HepG2 (cell line): ENCODE data around the gene TMEM45A. TPM values are rescaled to one million over a fixed set of nuclear protein-coding genes. Genes with fewer than 3 reads are reported as not detected.

Source experiments
- HMG20A ChIP-seq: IDR thresholded peaks from 2 replicates; pipeline ENCODE4 v1.6.1; 2016; ENCODE audit warnings: borderline replicate concordance
- HNRNPH1 ChIP-seq: fragments of 200-400 bp; formaldehyde crosslinking; optimal IDR thresholded peaks from 2 replicates; pipeline ENCODE3; 2017; ENCODE audit warnings: mild to moderate bottlenecking, low read depth, low read length
- JUNB ChIP-seq: sonication (generic); formaldehyde crosslinking; IDR thresholded peaks from 2 replicates; pipeline ENCODE4 v1.8.0; 2022; ENCODE audit warnings: missing genetic modification reagents, mild to moderate bottlenecking, borderline replicate concordance
- MIXL1 ChIP-seq: IDR thresholded peaks from 2 replicates; pipeline ENCODE4 v1.6.1; 2016
- SIN3A ChIP-seq: IDR thresholded peaks from 2 replicates; pipeline ENCODE4 v1.6.1; 2011; ENCODE audit warnings: low read depth, mild to moderate bottlenecking, control low read depth, low read length, borderline replicate concordance
- ZNF292 ChIP-seq: sonication (generic); formaldehyde crosslinking; IDR thresholded peaks from 2 replicates; pipeline ENCODE4 v1.8.1; 2022; ENCODE audit warnings: mild to moderate bottlenecking, low read depth, missing genetic modification reagents, borderline replicate concordance
- ZNF577 ChIP-seq: sonication (generic); formaldehyde crosslinking; IDR thresholded peaks from 2 replicates; pipeline ENCODE4 v1.4.0; 2020; ENCODE audit warnings: mild to moderate bottlenecking, low read depth, missing genetic modification reagents, borderline replicate concordance
- polyA plus RNA-seq, 8 experiments: library from polyadenylated mRNA; depleted of rRNA in 3 of 8; stranded (reverse) in 7 of 8; unstranded in 1 of 8; fragments of >200 nt; fragmentation: Illumina TruSeq in 4 of 8; extraction: Trizol in 4 of 8; gene quantifications; 2 replicates each; pipeline versions ENCODE4 v1.2.1 to v1.2.3, GENCODE V29; 2011 to 2016; ENCODE audit warnings: low read depth in 4 of 8, missing spikeins in 1 of 8, mixed read lengths in 1 of 8; ENCODE audit not compliant: insufficient read depth in 1 of 8
- total RNA-seq, 5 experiments: library from RNA; depleted of rRNA; stranded (reverse); fragments of >200 nt; fragmentation: Illumina TruSeq; extraction: Trizol; gene quantifications; 2 replicates each; pipeline ENCODE4 v1.2.3, GENCODE V29; 2016; ENCODE audit warnings: low read depth in 1 of 5
- TF ChIP-seq, protein P1 (sequence below): sonication (generic); formaldehyde crosslinking; IDR thresholded peaks from 2 replicates; pipeline ENCODE4 v1.4.0; 2020; ENCODE audit warnings: mild to moderate bottlenecking, missing genetic modification reagents, borderline replicate concordance
- TF ChIP-seq, protein P2 (sequence below): sonication (generic); formaldehyde crosslinking; IDR thresholded peaks from 2 replicates; pipeline ENCODE4 v1.5.1; 2020; ENCODE audit warnings: mild to moderate bottlenecking, missing genetic modification reagents, borderline replicate concordance
- TF ChIP-seq, protein P3 (sequence below): sonication (generic); formaldehyde crosslinking; IDR thresholded peaks from 2 replicates; pipeline ENCODE4 v1.4.0; 2020; ENCODE audit warnings: missing genetic modification reagents; ENCODE audit errors: not compliant biosample characterization
- TF ChIP-seq, protein P4 (sequence below): sonication (generic); formaldehyde crosslinking; conservative IDR thresholded peaks from 2 replicates; pipeline ENCODE4 v1.4.0; 2020; ENCODE audit warnings: mild to moderate bottlenecking, missing genetic modification reagents, moderate library complexity

Gene TMEM45A
- total and polyA plus RNA-seq, 2 of the 13 experiments (the other 11 are each of a cell fraction or from before 2014, with no cell fraction given): 14.8 to 38.5 TPM

DNA sequence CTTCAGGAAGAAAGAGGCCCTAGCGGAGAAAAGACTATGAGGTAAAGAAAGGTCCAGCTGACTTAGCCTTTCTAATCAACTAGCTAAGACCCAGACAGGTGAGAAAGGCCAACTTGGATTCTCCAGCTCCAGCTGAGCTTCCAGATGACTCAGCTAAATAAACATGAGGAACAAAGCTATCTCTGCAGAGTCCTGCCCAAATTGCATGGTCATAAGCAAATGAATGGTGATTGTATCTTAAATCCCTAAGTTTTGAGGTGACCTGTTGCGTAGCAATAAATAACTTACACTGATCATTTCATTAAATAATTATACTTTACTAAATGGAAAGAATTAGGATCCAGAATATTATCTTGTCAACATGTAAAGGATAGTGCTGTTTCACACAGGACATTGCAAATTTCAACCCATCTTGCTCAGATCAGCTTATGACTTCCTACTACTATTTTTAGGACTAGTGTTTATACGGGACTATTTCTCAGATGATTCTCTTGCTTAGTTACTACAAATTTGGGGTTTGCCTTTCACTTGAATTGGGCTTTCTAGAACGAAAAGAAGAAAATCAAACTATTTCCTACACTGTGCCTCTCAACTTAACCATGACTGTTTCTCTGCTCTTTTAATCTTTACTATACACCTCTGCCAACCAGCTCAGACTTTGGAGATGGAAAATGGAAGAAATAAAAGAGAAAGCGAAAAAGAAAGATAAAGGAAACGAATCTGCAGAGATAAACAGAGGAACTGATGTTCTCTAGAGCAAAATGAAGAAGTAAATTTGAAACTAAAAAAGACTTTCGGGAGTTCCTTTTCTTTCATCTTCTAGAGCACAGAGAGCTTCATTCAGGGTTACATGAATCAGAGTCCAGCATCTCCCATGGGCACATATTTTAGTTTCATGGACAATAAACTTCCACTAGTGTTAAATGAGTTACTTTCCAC is 110.4 kb downstream of the TMEM45A start (continued):
- TF ChIP-seq, protein P1, sequence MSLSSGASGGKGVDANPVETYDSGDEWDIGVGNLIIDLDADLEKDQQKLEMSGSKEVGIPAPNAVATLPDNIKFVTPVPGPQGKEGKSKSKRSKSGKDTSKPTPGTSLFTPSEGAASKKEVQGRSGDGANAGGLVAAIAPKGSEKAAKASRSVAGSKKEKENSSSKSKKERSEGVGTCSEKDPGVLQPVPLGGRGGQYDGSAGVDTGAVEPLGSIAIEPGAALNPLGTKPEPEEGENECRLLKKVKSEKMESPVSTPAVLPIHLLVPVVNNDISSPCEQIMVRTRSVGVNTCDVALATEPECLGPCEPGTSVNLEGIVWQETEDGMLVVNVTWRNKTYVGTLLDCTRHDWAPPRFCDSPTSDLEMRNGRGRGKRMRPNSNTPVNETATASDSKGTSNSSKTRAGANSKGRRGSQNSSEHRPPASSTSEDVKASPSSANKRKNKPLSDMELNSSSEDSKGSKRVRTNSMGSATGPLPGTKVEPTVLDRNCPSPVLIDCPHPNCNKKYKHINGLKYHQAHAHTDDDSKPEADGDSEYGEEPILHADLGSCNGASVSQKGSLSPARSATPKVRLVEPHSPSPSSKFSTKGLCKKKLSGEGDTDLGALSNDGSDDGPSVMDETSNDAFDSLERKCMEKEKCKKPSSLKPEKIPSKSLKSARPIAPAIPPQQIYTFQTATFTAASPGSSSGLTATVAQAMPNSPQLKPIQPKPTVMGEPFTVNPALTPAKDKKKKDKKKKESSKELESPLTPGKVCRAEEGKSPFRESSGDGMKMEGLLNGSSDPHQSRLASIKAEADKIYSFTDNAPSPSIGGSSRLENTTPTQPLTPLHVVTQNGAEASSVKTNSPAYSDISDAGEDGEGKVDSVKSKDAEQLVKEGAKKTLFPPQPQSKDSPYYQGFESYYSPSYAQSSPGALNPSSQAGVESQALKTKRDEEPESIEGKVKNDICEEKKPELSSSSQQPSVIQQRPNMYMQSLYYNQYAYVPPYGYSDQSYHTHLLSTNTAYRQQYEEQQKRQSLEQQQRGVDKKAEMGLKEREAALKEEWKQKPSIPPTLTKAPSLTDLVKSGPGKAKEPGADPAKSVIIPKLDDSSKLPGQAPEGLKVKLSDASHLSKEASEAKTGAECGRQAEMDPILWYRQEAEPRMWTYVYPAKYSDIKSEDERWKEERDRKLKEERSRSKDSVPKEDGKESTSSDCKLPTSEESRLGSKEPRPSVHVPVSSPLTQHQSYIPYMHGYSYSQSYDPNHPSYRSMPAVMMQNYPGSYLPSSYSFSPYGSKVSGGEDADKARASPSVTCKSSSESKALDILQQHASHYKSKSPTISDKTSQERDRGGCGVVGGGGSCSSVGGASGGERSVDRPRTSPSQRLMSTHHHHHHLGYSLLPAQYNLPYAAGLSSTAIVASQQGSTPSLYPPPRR: no peak
- peak; percentile 38; the same call in 1 of the 2 replicates for TF ChIP-seq MIXL1
- TF ChIP-seq, protein P2, sequence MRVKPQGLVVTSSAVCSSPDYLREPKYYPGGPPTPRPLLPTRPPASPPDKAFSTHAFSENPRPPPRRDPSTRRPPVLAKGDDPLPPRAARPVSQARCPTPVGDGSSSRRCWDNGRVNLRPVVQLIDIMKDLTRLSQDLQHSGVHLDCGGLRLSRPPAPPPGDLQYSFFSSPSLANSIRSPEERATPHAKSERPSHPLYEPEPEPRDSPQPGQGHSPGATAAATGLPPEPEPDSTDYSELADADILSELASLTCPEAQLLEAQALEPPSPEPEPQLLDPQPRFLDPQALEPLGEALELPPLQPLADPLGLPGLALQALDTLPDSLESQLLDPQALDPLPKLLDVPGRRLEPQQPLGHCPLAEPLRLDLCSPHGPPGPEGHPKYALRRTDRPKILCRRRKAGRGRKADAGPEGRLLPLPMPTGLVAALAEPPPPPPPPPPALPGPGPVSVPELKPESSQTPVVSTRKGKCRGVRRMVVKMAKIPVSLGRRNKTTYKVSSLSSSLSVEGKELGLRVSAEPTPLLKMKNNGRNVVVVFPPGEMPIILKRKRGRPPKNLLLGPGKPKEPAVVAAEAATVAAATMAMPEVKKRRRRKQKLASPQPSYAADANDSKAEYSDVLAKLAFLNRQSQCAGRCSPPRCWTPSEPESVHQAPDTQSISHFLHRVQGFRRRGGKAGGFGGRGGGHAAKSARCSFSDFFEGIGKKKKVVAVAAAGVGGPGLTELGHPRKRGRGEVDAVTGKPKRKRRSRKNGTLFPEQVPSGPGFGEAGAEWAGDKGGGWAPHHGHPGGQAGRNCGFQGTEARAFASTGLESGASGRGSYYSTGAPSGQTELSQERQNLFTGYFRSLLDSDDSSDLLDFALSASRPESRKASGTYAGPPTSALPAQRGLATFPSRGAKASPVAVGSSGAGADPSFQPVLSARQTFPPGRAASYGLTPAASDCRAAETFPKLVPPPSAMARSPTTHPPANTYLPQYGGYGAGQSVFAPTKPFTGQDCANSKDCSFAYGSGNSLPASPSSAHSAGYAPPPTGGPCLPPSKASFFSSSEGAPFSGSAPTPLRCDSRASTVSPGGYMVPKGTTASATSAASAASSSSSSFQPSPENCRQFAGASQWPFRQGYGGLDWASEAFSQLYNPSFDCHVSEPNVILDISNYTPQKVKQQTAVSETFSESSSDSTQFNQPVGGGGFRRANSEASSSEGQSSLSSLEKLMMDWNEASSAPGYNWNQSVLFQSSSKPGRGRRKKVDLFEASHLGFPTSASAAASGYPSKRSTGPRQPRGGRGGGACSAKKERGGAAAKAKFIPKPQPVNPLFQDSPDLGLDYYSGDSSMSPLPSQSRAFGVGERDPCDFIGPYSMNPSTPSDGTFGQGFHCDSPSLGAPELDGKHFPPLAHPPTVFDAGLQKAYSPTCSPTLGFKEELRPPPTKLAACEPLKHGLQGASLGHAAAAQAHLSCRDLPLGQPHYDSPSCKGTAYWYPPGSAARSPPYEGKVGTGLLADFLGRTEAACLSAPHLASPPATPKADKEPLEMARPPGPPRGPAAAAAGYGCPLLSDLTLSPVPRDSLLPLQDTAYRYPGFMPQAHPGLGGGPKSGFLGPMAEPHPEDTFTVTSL: peak; percentile 60; the same call in 1 of the 2 replicates
- no peak for TF ChIP-seq ZNF577
- peak; percentile 40; the same call in 1 of the 2 replicates for TF ChIP-seq HMG20A (CRISPR knock-in tag)
- TF ChIP-seq, protein P3, sequence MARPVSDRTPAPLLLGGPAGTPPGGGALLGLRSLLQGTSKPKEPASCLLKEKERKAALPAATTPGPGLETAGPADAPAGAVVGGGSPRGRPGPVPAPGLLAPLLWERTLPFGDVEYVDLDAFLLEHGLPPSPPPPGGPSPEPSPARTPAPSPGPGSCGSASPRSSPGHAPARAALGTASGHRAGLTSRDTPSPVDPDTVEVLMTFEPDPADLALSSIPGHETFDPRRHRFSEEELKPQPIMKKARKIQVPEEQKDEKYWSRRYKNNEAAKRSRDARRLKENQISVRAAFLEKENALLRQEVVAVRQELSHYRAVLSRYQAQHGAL (CRISPR knock-in tag): no peak
- TF ChIP-seq SIN3A: no peak
- TF ChIP-seq HNRNPH1: no peak
- TF ChIP-seq, protein P4, sequence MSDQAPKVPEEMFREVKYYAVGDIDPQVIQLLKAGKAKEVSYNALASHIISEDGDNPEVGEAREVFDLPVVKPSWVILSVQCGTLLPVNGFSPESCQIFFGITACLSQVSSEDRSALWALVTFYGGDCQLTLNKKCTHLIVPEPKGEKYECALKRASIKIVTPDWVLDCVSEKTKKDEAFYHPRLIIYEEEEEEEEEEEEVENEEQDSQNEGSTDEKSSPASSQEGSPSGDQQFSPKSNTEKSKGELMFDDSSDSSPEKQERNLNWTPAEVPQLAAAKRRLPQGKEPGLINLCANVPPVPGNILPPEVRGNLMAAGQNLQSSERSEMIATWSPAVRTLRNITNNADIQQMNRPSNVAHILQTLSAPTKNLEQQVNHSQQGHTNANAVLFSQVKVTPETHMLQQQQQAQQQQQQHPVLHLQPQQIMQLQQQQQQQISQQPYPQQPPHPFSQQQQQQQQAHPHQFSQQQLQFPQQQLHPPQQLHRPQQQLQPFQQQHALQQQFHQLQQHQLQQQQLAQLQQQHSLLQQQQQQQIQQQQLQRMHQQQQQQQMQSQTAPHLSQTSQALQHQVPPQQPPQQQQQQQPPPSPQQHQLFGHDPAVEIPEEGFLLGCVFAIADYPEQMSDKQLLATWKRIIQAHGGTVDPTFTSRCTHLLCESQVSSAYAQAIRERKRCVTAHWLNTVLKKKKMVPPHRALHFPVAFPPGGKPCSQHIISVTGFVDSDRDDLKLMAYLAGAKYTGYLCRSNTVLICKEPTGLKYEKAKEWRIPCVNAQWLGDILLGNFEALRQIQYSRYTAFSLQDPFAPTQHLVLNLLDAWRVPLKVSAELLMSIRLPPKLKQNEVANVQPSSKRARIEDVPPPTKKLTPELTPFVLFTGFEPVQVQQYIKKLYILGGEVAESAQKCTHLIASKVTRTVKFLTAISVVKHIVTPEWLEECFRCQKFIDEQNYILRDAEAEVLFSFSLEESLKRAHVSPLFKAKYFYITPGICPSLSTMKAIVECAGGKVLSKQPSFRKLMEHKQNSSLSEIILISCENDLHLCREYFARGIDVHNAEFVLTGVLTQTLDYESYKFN (CRISPR knock-in tag): 0 out of 2 replicates have a peak, but pooled peaks have one; percentile 19
- 0 out of 2 replicates have a peak, but pooled peaks have one; percentile 37 for TF ChIP-seq ZNF292 (CRISPR knock-in tag)
- TF ChIP-seq JUNB (CRISPR knock-in tag): peak; percentile 93; the same call in 1 of the 2 replicates
